ENCODE measurements around the gene IVL. TPM values are rescaled to one million over a fixed set of nuclear protein-coding genes. Genes with fewer than 3 reads are reported as not detected.

IVL gene
- total RNA-seq, 1 donor from 2014 or later, result 169 TPM

- Histone ChIP-seq H3K36me3 (no peaks in the 10 kb centered on the region), H3K4me3 (no peak overlapping the region), H3K4me1 (peaks cover 34% of the 10 kb centered on the region), H3K27me3 (no peaks in the 10 kb centered on the region), H3K9me3 (no peaks in the 10 kb centered on the region), H3K27ac (peak overlapping the region; percentile 27)
- intact Hi-C loops (cut with DNase I), result no loop called here
- no peak for TF ChIP-seq POLR2A (IDR thresholded peaks at IDR 0.05)
- TF ChIP-seq POLR2AphosphoS5 (IDR thresholded peaks at IDR 0.05; ENCODE audit: insufficient read depth in 1 of 2, low read depth in 1 of 2), result no peak
- TF ChIP-seq CTCF (IDR thresholded peaks at IDR 0.05), result no peak
- DNase-seq (ENCODE audit: extremely low spot score in 2 of 2), result no peak
Observed at GRCh38 chr1:152886758-152887409, 21.5 kb upstream of the IVL start.

GRCh38 chr1:152888126-152888525, 20.2 kb upstream of the IVL start:
- TF ChIP-seq POLR2AphosphoS5 (IDR thresholded peaks at IDR 0.05; ENCODE audit: insufficient read depth in 1 of 2, low read depth in 1 of 2), result no peak
- TF ChIP-seq POLR2A (IDR thresholded peaks at IDR 0.05), result no peak
- no peak for TF ChIP-seq CTCF (IDR thresholded peaks at IDR 0.05)
- Histone ChIP-seq H3K27me3 (no peaks in the 10 kb centered on the region), H3K9me3 (no peaks in the 10 kb centered on the region), H3K4me3 (no peak overlapping the region), H3K4me1 (peaks cover 34% of the 10 kb centered on the region), H3K27ac (no peak overlapping the region), H3K36me3 (no peaks in the 10 kb centered on the region)
- DNase-seq (ENCODE audit: extremely low spot score in 2 of 2), result no peak
- intact Hi-C loops (cut with DNase I), result no loop called here

GRCh38 chr1:152899027-152899426, 9.3 kb upstream of the IVL start:
- peak overlapping the region; percentile 6 for H3K27ac ChIP-seq
- no peak for DNase-seq (ENCODE audit: extremely low spot score in 2 of 2)
- H3K4me3 ChIP-seq, result no peak overlapping the region
- H3K36me3 ChIP-seq, result no peaks in the 10 kb centered on the region
- intact Hi-C loops (cut with DNase I), result no loop called here
- no peak for TF ChIP-seq POLR2A (IDR thresholded peaks at IDR 0.05)
- no peak for TF ChIP-seq POLR2AphosphoS5 (IDR thresholded peaks at IDR 0.05; ENCODE audit: insufficient read depth in 1 of 2, low read depth in 1 of 2)
- no peaks in the 10 kb centered on the region for H3K4me1 ChIP-seq
- H3K27me3 ChIP-seq, result no peaks in the 10 kb centered on the region
- no peaks in the 10 kb centered on the region for H3K9me3 ChIP-seq

GRCh38 chr1:152899883-152900282, 8.5 kb upstream of the IVL start:
- H3K4me1 ChIP-seq, result peaks cover 3% of the 10 kb centered on the region
- no peaks in the 10 kb centered on the region for H3K9me3 ChIP-seq
- H3K27me3 ChIP-seq, result no peaks in the 10 kb centered on the region
- no peak for DNase-seq (ENCODE audit: extremely low spot score in 2 of 2)
- TF ChIP-seq POLR2A (IDR thresholded peaks at IDR 0.05), result no peak
- TF ChIP-seq CTCF (IDR thresholded peaks at IDR 0.05), result no peak
- TF ChIP-seq POLR2AphosphoS5 (IDR thresholded peaks at IDR 0.05; ENCODE audit: insufficient read depth in 1 of 2, low read depth in 1 of 2), result no peak
- no peaks in the 10 kb centered on the region for H3K36me3 ChIP-seq
- H3K27ac ChIP-seq, result no peak overlapping the region
- no peak overlapping the region for H3K4me3 ChIP-seq
- intact Hi-C loops (cut with DNase I), result no loop called here

- intact Hi-C loops (cut with DNase I), result no loop called here
- no peak for DNase-seq (ENCODE audit: extremely low spot score in 2 of 2)
Observed at GRCh38 chr1:152901631-152902030, 6.7 kb upstream of the IVL start.

More at GRCh38 chr1:152901631-152902030, 6.7 kb upstream of the IVL start:
- Histone ChIP-seq H3K9me3 (no peaks in the 10 kb centered on the region), H3K4me1 (peaks cover 12% of the 10 kb centered on the region), H3K27me3 (no peaks in the 10 kb centered on the region), H3K4me3 (no peak overlapping the region), H3K27ac (no peak overlapping the region), H3K36me3 (no peaks in the 10 kb centered on the region)
- TF ChIP-seq CTCF (IDR thresholded peaks at IDR 0.05), result no peak

Measured in vagina (tissue), 2 donors.